Parathyroid adenoma (tissue), 2 donors: ENCODE measurements around the gene ADH7.

Experiments
- H2AFZ ChIP-seq: fragments of 300-600 bp; sonication (generic); one replicate; pipeline ENCODE4 v1.7.0; 2017; ENCODE audit warnings: antibody characterized with exemption, mild to moderate bottlenecking
- H3K27ac ChIP-seq: fragments of 300-600 bp; sonication (generic); one replicate; pipeline ENCODE4 v1.7.0; 2017
- H3K27me3 ChIP-seq: fragments of 300-600 bp; sonication (generic); one replicate; pipeline ENCODE4 v1.7.0; 2017; ENCODE audit warnings: low read length; ENCODE audit not compliant: control insufficient read depth, insufficient read depth
- H3K36me3 ChIP-seq: fragments of 300-600 bp; sonication (generic); one replicate; pipeline ENCODE4 v1.7.0; 2017; ENCODE audit warnings: low read length; ENCODE audit not compliant: control insufficient read depth, insufficient read depth
- H3K4me1 ChIP-seq: fragments of 300-600 bp; sonication (generic); one replicate; pipeline ENCODE4 v1.7.0; 2017; ENCODE audit warnings: control low read depth
- H3K4me2 ChIP-seq: fragments of 300-600 bp; sonication (generic); one replicate; pipeline ENCODE4 v1.7.0; 2017; ENCODE audit warnings: low read length
- H3K4me3 ChIP-seq: fragments of 300-600 bp; sonication (generic); one replicate; pipeline ENCODE4 v1.7.0; 2017; ENCODE audit warnings: low read depth, low read length
- H3K79me2 ChIP-seq: fragments of 300-600 bp; sonication (generic); one replicate; pipeline ENCODE4 v1.7.0; 2017; ENCODE audit warnings: control low read depth
- H3K9ac ChIP-seq: fragments of 300-600 bp; sonication (generic); one replicate; pipeline ENCODE4 v1.7.0; 2017; ENCODE audit warnings: mild to moderate bottlenecking
- H3K9me3 ChIP-seq: fragments of 300-600 bp; sonication (generic); one replicate; pipeline ENCODE4 v1.7.0; 2017; ENCODE audit warnings: low read length; ENCODE audit not compliant: control insufficient read depth
- TF ChIP-seq, protein P1 (sequence below): fragments of 300-600 bp; sonication (generic); IDR thresholded peaks from one replicate; pipeline ENCODE4 v1.7.0; 2017; ENCODE audit warnings: antibody characterized with exemption, mild to moderate bottlenecking
- donor health status: primary hyperparathyroidism.

Gene ADH7

DNA sequence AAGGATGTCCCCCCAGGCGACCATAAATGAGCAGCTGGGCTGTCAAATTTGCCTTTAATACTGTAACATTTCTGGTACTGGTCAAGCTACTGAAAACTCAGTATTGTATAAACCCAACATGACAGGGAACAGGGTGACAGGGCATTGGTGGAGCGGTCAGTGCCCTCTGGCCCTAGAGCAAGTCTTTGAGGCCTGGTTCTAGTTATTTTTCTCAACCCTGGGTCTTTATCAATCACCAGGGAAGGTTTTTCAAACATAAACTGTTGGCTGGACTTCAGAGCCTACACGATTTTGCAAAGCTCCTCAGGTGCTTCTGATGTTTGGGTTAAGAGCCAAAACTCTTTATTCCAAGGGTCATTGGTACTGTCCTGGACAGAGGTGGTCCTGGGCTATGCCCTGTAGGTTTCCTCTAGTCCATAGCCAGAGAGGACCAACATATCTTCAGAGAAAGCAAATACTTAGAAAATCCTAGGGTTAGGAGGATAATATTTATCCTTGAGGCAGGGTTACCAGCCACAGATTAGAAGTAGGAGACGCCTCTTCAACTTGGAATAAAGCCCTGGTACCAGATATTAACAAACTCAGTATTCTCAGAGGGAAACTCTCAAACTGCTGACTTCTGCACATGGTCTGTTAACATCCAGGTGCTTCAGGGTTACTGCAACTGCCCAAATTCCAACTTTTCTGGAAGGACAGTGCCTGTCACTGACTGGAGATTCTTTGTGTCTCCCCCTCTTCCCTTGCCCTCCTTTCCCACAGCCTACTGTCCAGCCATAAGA is 26.7 kb upstream of the ADH7 start:
- Histone ChIP-seq H3K27me3 (no peaks in the 10 kb centered on the region), H3K79me2 (no peaks in the 10 kb centered on the region), H3K4me1 (no peaks in the 10 kb centered on the region), H3K9me3 (no peaks in the 10 kb centered on the region), H3K36me3 (no peaks in the 10 kb centered on the region), H2AFZ (no peak overlapping the region), H3K4me3 (no peak overlapping the region), H3K9ac (no peak overlapping the region), H3K27ac (no peak overlapping the region), H3K4me2 (no peak overlapping the region)
- TF ChIP-seq, protein P1, sequence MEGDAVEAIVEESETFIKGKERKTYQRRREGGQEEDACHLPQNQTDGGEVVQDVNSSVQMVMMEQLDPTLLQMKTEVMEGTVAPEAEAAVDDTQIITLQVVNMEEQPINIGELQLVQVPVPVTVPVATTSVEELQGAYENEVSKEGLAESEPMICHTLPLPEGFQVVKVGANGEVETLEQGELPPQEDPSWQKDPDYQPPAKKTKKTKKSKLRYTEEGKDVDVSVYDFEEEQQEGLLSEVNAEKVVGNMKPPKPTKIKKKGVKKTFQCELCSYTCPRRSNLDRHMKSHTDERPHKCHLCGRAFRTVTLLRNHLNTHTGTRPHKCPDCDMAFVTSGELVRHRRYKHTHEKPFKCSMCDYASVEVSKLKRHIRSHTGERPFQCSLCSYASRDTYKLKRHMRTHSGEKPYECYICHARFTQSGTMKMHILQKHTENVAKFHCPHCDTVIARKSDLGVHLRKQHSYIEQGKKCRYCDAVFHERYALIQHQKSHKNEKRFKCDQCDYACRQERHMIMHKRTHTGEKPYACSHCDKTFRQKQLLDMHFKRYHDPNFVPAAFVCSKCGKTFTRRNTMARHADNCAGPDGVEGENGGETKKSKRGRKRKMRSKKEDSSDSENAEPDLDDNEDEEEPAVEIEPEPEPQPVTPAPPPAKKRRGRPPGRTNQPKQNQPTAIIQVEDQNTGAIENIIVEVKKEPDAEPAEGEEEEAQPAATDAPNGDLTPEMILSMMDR, result no peak

DNA sequence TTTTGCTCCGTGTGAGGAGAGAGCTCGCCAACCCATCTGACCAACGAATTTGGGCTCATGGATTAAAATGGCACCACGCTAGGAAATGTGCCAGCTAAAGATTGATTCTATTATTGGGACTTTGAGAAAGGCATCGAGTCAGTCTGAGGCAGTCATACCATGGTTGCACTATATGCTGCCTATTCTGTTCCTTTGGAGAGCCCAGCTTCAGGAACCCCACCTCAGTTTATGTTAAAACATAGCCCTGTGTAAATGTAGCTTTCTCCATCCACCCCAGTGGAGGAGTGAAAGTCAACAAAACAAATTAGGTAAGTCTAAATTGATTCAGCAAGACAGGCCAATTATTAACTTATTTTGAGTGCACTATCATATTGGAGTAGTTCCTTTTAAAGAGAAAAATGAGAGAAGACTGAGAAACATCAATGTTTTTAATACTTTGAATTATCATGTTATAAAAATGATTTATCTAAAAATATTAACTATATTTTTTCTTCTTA is 24.5 kb upstream of the ADH7 start:
- Histone ChIP-seq H3K9me3 (no peaks in the 10 kb centered on the region), H3K27ac (no peak overlapping the region), H3K4me3 (no peak overlapping the region), H3K4me2 (no peak overlapping the region), H3K9ac (no peak overlapping the region), H3K4me1 (no peaks in the 10 kb centered on the region), H3K27me3 (no peaks in the 10 kb centered on the region), H2AFZ (no peak overlapping the region), H3K79me2 (no peaks in the 10 kb centered on the region), H3K36me3 (no peaks in the 10 kb centered on the region)
- TF ChIP-seq, protein P1, result no peak

DNA sequence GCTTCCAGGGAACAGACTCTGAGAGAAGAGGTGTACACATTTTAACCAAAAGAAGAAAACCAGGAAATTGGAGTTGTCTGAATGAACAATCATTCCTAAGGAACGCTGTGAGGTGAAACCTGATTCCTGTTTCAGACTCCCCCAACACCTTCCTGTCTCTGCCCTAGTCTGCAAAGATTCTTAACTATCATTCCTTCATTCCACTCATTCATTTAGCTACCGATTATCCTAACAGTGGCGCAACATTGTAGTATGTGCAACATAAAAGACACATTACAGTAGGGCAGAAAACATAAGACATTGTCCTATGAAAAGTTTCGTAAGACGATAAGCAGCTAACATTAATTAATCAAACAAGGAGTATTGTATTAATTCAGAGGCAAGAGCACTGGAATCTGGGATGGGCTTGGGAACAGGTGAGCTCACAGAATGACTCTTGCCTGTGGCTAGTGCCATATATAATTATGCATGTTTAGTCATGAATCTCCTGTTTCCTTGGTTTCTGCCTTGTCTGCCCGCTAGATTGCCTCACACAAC is 23.8 kb upstream of the ADH7 start:
- Histone ChIP-seq H3K27ac (no peak overlapping the region), H3K9ac (no peak overlapping the region), H3K4me3 (no peak overlapping the region), H3K4me1 (no peaks in the 10 kb centered on the region), H3K4me2 (no peak overlapping the region), H3K9me3 (no peaks in the 10 kb centered on the region), H3K27me3 (no peaks in the 10 kb centered on the region), H3K36me3 (no peaks in the 10 kb centered on the region), H3K79me2 (no peaks in the 10 kb centered on the region), H2AFZ (no peak overlapping the region)
- TF ChIP-seq, protein P1, result no peak

DNA sequence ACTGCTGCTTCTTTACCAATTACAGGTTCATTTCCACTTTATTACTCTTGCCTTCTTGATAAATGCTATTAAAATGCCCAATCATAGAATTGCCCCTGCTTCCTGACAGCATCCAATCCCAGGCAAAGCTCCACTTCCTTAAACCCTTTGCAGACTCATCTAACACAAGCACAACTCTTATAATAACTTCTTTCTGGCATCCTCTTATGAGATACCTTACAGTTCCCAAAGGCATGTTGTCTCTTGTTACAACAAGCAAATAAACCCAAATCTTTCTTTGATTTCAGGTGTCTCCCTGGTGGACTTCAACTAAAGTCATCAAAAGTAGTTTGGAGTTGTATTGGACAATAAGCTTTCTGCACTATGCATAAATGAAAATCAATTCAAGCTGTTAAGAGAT is 22.5 kb upstream of the ADH7 start:
- H3K27ac ChIP-seq, result no peak overlapping the region
- no peaks in the 10 kb centered on the region for H3K36me3 ChIP-seq
- H3K79me2 ChIP-seq, result no peaks in the 10 kb centered on the region
- H3K27me3 ChIP-seq, result no peaks in the 10 kb centered on the region
- H3K9me3 ChIP-seq, result no peaks in the 10 kb centered on the region
- no peaks in the 10 kb centered on the region for H3K4me1 ChIP-seq
- TF ChIP-seq, protein P1, result no peak
- H2AFZ ChIP-seq, result no peak overlapping the region
- no peak overlapping the region for H3K4me2 ChIP-seq
- no peak overlapping the region for H3K4me3 ChIP-seq
- H3K9ac ChIP-seq, result no peak overlapping the region
